Measurements from ENCODE around the gene EXOSC2.

DNA sequence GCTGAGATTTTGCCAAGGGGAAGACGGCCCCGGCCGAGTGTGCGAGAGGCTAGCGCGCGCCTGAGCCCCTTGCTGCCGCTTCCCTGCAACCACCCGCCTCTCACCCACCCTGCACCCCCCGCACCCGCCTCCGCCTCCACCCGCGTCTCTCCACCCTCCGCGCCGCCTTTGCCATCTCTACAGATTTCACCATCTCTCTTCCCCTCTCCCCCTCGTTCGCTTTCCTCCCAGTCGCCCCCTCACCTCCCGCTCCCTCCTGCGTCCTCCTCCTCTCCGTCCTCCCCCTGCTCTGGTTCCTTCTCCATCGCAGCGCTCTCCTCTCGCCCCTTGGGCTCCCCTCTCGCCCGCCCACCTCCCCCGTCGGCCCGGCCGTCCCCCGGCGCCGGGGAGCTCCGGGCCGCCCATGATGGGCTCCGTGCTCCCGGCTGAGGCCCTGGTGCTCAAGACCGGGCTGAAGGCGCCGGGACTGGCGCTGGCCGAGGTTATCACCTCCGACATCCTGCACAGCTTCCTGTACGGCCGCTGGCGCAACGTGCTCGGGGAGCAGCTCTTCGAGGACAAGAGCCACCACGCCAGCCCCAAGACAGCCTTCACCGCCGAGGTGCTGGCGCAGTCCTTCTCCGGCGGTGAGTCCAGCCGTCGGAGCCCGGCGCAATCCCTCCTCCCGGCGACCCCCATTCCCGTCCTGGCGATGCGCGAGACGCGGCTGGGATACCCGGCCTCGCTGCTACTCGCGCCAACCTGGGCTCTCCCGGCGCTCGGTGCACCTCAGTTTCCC is 29.1 kb upstream of the EXOSC2 start, which contains the start of gene PRDM12:
- TF ChIP-seq, protein P1, sequence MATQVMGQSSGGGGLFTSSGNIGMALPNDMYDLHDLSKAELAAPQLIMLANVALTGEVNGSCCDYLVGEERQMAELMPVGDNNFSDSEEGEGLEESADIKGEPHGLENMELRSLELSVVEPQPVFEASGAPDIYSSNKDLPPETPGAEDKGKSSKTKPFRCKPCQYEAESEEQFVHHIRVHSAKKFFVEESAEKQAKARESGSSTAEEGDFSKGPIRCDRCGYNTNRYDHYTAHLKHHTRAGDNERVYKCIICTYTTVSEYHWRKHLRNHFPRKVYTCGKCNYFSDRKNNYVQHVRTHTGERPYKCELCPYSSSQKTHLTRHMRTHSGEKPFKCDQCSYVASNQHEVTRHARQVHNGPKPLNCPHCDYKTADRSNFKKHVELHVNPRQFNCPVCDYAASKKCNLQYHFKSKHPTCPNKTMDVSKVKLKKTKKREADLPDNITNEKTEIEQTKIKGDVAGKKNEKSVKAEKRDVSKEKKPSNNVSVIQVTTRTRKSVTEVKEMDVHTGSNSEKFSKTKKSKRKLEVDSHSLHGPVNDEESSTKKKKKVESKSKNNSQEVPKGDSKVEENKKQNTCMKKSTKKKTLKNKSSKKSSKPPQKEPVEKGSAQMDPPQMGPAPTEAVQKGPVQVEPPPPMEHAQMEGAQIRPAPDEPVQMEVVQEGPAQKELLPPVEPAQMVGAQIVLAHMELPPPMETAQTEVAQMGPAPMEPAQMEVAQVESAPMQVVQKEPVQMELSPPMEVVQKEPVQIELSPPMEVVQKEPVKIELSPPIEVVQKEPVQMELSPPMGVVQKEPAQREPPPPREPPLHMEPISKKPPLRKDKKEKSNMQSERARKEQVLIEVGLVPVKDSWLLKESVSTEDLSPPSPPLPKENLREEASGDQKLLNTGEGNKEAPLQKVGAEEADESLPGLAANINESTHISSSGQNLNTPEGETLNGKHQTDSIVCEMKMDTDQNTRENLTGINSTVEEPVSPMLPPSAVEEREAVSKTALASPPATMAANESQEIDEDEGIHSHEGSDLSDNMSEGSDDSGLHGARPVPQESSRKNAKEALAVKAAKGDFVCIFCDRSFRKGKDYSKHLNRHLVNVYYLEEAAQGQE (IDR thresholded peaks at IDR 0.05; ENCODE audit: low read depth): no peak
- TF ChIP-seq TEAD4 (IDR thresholded peaks at IDR 0.05) (no peak), EP300 (IDR thresholded peaks at IDR 0.05; ENCODE audit: borderline replicate concordance) (no peak), RAD21 (IDR thresholded peaks at IDR 0.05; ENCODE audit: low read depth) (no peak), YY1 (IDR thresholded peaks at IDR 0.05; ENCODE audit: low read depth) (no peak)
- TF ChIP-seq, protein P2, sequence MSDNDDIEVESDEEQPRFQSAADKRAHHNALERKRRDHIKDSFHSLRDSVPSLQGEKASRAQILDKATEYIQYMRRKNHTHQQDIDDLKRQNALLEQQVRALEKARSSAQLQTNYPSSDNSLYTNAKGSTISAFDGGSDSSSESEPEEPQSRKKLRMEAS (IDR thresholded peaks at IDR 0.05): no peak
- TF ChIP-seq, protein P3, sequence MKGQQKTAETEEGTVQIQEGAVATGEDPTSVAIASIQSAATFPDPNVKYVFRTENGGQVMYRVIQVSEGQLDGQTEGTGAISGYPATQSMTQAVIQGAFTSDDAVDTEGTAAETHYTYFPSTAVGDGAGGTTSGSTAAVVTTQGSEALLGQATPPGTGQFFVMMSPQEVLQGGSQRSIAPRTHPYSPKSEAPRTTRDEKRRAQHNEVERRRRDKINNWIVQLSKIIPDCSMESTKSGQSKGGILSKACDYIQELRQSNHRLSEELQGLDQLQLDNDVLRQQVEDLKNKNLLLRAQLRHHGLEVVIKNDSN (IDR thresholded peaks at IDR 0.05): no peak

Data from Ishikawa (cell line).